A673 (cell line): Measurements from ENCODE around the gene BSN.

ENCODE experiments used
- EZH2 ChIP-seq: fragments of 200-600 bp; sonication (generic); IDR thresholded peaks from 2 replicates; pipeline ENCODE4 v1.6.1; 2017; ENCODE audit warnings: borderline replicate concordance, low read depth, mild to moderate bottlenecking, mixed read lengths, antibody characterized with exemption, low read length; ENCODE audit not compliant: poor library complexity, severe bottlenecking
- TF ChIP-seq, protein P1 (sequence below): fragments of 300-800, 200-600 bp; sonication (generic); conservative IDR thresholded peaks from 2 replicates; pipeline ENCODE4 v1.5.1; 2017; ENCODE audit warnings: low read depth, mild to moderate bottlenecking, antibody characterized with exemption, low read length, moderate library complexity, mixed read lengths

DNA sequence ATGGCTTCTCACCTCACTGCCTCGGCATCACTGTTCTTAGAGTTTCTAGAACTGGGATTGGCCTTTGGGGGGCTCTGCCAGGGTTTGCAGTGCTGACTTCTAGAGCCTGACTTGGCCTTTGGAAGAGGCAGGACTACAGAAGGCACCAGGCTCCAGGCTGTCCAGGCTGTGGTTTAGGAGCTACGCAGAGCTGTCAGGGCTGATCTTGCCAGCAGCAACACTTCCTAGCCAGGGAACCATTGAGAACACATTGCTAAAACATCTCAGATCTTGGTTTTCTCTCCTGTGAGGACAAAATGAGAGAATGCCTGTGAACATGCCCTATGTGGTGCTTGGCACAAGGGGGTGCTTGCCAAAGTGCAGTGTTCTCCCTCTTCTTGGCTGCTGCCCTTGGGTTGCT is 85.3 kb downstream of the BSN start:
- TF ChIP-seq, protein P1, sequence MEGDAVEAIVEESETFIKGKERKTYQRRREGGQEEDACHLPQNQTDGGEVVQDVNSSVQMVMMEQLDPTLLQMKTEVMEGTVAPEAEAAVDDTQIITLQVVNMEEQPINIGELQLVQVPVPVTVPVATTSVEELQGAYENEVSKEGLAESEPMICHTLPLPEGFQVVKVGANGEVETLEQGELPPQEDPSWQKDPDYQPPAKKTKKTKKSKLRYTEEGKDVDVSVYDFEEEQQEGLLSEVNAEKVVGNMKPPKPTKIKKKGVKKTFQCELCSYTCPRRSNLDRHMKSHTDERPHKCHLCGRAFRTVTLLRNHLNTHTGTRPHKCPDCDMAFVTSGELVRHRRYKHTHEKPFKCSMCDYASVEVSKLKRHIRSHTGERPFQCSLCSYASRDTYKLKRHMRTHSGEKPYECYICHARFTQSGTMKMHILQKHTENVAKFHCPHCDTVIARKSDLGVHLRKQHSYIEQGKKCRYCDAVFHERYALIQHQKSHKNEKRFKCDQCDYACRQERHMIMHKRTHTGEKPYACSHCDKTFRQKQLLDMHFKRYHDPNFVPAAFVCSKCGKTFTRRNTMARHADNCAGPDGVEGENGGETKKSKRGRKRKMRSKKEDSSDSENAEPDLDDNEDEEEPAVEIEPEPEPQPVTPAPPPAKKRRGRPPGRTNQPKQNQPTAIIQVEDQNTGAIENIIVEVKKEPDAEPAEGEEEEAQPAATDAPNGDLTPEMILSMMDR: no peak
- TF ChIP-seq EZH2: no peak
